Activated CD8-positive, alpha-beta memory T cell treated with anti-CD3 and anti-CD28 coated beads, Interleukin-2, amount 10 ng/mL, durations not matched to agents 7 days and 5 days (primary cell): ENCODE measurements around the gene VSIG10L. TPM values are rescaled to one million over a fixed set of nuclear protein-coding genes. Genes with fewer than 3 reads are reported as not detected.

Experiments
- ATAC-seq: fragments of 150-1000 bp; cut with Tn5 transposase; one replicate; pipeline ENCODE4 v1.10.0; 2021; ENCODE audit warnings: moderate library complexity
- CTCF ChIA-PET: fragments of 350-600 bp; sonication (Branson Sonifier 250); formaldehyde crosslinking; loops from one replicate; lab custom pipeline; 2021; ENCODE audit warnings: antibody characterized with exemption; lab: Charles Lee
- DNase-seq: peaks from one replicate; pipeline ENCODE4 v3.0.0-alpha.2; 2020
- H3K27ac Mint-ChIP-seq: one replicate; pipeline ENCODE4 v1.8.0; 2021; ENCODE audit warnings: mild to moderate bottlenecking, mixed read lengths
- H3K27me3 Mint-ChIP-seq: one replicate; pipeline ENCODE4 v1.8.0; 2021; ENCODE audit warnings: mixed read lengths
- H3K36me3 Mint-ChIP-seq: one replicate; pipeline ENCODE4 v1.8.0; 2021; ENCODE audit warnings: mild to moderate bottlenecking, mixed read lengths
- H3K4me1 Mint-ChIP-seq: one replicate; pipeline ENCODE4 v1.8.0; 2021; ENCODE audit warnings: mixed read lengths
- H3K4me3 Mint-ChIP-seq: one replicate; pipeline ENCODE4 v1.8.0; 2021; ENCODE audit warnings: mild to moderate bottlenecking, moderate library complexity, mixed read lengths
- H3K9me3 Mint-ChIP-seq: one replicate; pipeline ENCODE4 v1.8.0; 2022; ENCODE audit warnings: low read depth, mixed read lengths
- total RNA-seq, 2 experiments: library from RNA; stranded (reverse); gene quantifications; one replicate each; pipeline ENCODE4 v1.2.3, GENCODE V29; 2021

Gene VSIG10L
- total RNA-seq, 2 experiments from 2014 or later: 1.8 to 2.2 TPM

- CTCF ChIA-PET: interaction anchor here (0.7 to 7.9 kb wide), 4 partner anchors 26 to 265 kb away, joined by 4 to 97 read pairs (median 10); no protein-coding TSS in a partner anchor
- Mint-ChIP-seq H3K27ac (peak overlapping the region; percentile 98), H3K4me1 (peaks cover 48% of the 10 kb centered on the region), H3K36me3 (peaks cover 31% of the 10 kb centered on the region), H3K4me3 (peak overlapping the region; percentile 97), H3K9me3 (no peaks in the 10 kb centered on the region), H3K27me3 (no peaks in the 10 kb centered on the region)
- DNase-seq (no peak), ATAC-seq (no peak)
Measured at GRCh38 chr19:51371186-51371690, 29.3 kb upstream of the VSIG10L start.

DNA sequence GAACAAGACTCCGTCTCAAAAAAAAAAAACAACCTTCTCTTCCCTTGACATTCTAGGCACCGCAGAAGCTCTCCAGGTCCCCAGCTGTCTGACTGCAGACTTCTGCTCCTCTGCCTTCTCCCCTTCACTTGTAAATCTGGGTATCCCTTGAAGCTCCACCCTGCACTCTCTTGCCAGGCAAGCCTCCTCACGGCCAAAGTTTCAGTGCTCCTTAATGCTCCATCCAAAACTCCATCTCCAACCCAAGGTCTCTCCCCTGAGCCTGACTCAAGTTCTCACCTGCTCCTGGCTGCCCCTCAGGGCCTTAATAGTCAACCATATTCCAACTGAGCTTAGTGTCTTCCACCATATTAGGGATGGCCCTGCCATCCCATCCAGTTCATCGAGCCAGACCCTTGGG, 28.3 kb upstream of the VSIG10L start:
- H3K9me3 Mint-ChIP-seq: no peaks in the 10 kb centered on the region
- H3K4me1 Mint-ChIP-seq: peaks cover 45% of the 10 kb centered on the region
- no peaks in the 10 kb centered on the region for H3K27me3 Mint-ChIP-seq
- H3K4me3 Mint-ChIP-seq: peak overlapping the region; percentile 97
- H3K27ac Mint-ChIP-seq: peak overlapping the region; percentile 98
- H3K36me3 Mint-ChIP-seq: peaks cover 31% of the 10 kb centered on the region
- ATAC-seq: no peak
- no peak for DNase-seq
- CTCF ChIA-PET: interaction anchor here (0.6 to 7.9 kb wide), 8 partner anchors 18 to 819 kb away, joined by 3 to 97 read pairs (median 6); no protein-coding TSS in a partner anchor

DNA sequence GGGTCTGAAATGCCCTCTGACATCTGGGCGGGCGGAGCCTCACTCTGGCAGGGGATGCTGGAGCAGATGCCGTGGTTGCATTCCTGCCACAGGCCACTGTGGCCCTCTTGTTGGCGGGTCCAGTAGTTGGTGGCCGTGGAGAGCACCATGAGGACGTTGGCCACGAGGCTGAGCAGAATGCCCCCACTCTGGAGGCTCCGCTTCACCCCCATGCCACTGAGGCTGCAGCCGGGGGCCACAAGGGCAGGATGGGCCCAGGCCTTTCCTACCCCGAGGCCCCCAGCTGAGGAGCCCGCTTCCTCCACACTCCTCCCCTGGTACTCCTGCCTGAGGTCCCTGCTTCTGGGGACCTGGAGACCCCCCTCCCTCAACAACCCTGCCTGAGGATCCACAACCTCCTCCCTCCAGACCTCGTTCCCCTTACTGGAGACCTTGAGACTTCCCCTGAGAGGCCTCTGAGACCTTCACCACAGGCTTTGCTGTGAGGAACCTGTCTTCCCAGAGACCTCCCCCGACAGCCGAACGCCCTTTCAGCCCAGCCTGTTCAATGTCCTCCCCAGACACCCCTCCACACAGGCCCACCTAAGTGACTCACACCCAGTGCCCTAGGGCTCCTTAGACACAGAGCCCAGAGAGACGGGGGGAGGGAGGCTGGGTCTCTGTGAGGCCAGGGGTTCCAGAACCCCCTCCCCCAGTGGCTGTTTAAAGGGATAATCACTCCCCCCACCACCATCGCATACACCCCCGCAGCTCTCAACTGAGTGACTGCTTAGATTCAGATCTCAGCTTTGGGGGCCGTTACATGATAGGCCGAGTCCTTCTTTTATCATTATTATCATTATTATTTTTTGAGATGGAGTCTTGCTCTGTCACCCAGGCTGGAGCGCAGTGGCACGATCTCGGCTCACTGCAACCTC, 26.7 kb upstream of the VSIG10L start, which contains the start of gene CLDND2:
TSS of gene CLDND2 (minus strand) at position 638 of the 917 bp plus-strand sequence. CDS start at position 212, 426 bp downstream.
- CTCF ChIA-PET: interaction anchor here (0.6 to 7.9 kb wide), 8 partner anchors 9 to 269 kb away, joined by 3 to 97 read pairs (median 4); no protein-coding TSS in a partner anchor
- peak; percentile 0 for ATAC-seq
- peaks cover 30% of the 10 kb centered on the region for H3K36me3 Mint-ChIP-seq

DNA sequence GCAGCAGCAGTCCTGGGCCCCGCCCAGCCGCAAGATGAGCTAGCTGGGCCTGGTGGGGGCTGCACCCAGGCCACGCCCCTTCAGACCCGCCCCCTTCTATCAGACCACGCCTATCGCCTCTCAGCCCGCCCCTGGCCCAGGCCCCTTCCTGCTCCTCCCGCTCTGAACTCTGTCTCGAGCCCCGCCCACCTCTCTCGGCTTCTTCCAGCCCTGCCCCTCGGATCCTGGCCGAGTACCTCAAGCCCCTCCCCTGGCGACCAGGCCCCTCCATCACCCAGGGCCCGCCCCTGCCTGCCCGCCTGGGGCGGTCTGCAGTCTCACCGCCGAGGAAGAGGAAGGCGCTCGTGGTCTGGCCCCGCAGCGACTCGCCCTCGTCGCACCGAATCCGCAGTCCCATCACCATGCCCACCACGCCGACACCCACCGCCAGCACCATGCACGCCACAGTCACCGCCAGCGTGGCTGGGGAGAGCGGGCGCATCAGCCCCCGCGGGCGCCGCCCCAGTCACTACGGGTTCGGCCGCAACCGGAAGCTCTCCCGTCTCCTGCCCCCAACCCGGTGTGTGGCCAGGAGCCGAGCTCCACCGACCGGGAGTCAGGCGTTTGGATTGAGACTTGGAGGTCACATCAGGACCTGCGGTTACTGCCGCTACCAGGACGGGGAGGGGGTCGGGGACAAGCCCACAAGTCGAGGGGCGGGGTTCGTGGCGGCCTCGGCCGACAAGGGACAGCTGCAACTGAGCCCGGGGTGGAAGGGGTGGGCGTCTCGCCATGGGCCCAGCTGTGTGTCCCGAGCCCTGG, 25.8 kb upstream of the VSIG10L start:
- ATAC-seq (peak; percentile 76), DNase-seq (peak; percentile 100)
- H3K36me3 Mint-ChIP-seq: peaks cover 32% of the 10 kb centered on the region
- H3K27ac Mint-ChIP-seq: peak overlapping the region; percentile 98
- no peaks in the 10 kb centered on the region for H3K9me3 Mint-ChIP-seq
- no peaks in the 10 kb centered on the region for H3K27me3 Mint-ChIP-seq
- CTCF ChIA-PET: interaction anchor here (0.6 to 7.9 kb wide), 10 partner anchors 8 to 270 kb away, joined by 3 to 97 read pairs (median 4); no protein-coding TSS in a partner anchor
- H3K4me3 Mint-ChIP-seq: peak overlapping the region; percentile 97
- H3K4me1 Mint-ChIP-seq: peaks cover 42% of the 10 kb centered on the region

More for the DNA sequence above, 26.7 kb upstream of the VSIG10L start, which contains the start of gene CLDND2:
- Mint-ChIP-seq H3K4me1 (peaks cover 43% of the 10 kb centered on the region), H3K27me3 (no peaks in the 10 kb centered on the region), H3K4me3 (peak within 1 kb of the TSS; percentile 97), H3K9me3 (no peaks in the 10 kb centered on the region), H3K27ac (peak within 1 kb of the TSS; percentile 98)
- DNase-seq: peak; percentile 79

DNA sequence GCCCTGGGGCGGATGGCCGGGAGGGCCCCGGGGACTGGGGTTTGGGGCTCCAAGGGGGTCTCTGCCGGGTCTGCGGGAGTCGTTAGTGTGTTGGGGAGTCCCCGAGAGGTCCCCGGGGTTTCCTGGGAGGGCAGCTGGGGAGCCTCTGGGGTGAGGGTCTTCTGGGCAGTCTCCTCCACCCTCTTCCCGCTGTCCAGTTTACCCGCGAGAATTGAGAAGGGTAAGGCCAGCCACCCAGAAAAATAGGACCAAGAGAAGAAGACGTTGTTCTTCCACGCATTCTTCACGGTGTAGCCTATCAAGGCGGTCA, 25.3 kb upstream of the VSIG10L start:
- no peak for ATAC-seq
- H3K36me3 Mint-ChIP-seq: peaks cover 30% of the 10 kb centered on the region

GRCh38 chr19:51366389-51367254, 24.7 kb upstream of the VSIG10L start:
- peak; percentile 98 for DNase-seq
- H3K4me1 Mint-ChIP-seq: peaks cover 51% of the 10 kb centered on the region
- H3K9me3 Mint-ChIP-seq: no peaks in the 10 kb centered on the region
- CTCF ChIA-PET: interaction anchor here (0.9 to 7.9 kb wide), 8 partner anchors 12 to 75 kb away, joined by 3 to 97 read pairs (median 4); no protein-coding TSS in a partner anchor
- H3K4me3 Mint-ChIP-seq: peak overlapping the region; percentile 97
- H3K36me3 Mint-ChIP-seq: peaks cover 26% of the 10 kb centered on the region
- peak; percentile 57 for ATAC-seq
- H3K27ac Mint-ChIP-seq: peak overlapping the region; percentile 98
- H3K27me3 Mint-ChIP-seq: no peaks in the 10 kb centered on the region

More for the DNA sequence above, 25.3 kb upstream of the VSIG10L start:
- Mint-ChIP-seq H3K9me3 (no peaks in the 10 kb centered on the region), H3K4me1 (peaks cover 46% of the 10 kb centered on the region), H3K27me3 (no peaks in the 10 kb centered on the region), H3K27ac (peak overlapping the region; percentile 98), H3K4me3 (peak overlapping the region; percentile 97)
- DNase-seq: no peak
- CTCF ChIA-PET: interaction anchor here (0.7 to 7.9 kb wide), 6 partner anchors 9 to 72 kb away, joined by 3 to 97 read pairs (median 4); no protein-coding TSS in a partner anchor

GRCh38 chr19:51365965-51366388, 24.0 kb upstream of the VSIG10L start, which contains the start of gene ETFB:
Gene ETFB (minus strand): TSS chr19:51366388. CDS start chr19:51366326, 62 bp downstream.
- DNase-seq (no peak), ATAC-seq (no peak)
- H3K36me3 Mint-ChIP-seq: peaks cover 20% of the 10 kb centered on the region
- CTCF ChIA-PET: interaction anchor here (0.7 to 1.9 kb wide), 8 partner anchors 9 to 76 kb away, joined by 3 to 14 read pairs (median 4); no protein-coding TSS in a partner anchor
- peak within 1 kb of the TSS; percentile 97 for H3K4me3 Mint-ChIP-seq
- H3K9me3 Mint-ChIP-seq: no peaks in the 10 kb centered on the region
- H3K27me3 Mint-ChIP-seq: no peaks in the 10 kb centered on the region
- peak within 1 kb of the TSS; percentile 98 for H3K27ac Mint-ChIP-seq
- peaks cover 54% of the 10 kb centered on the region for H3K4me1 Mint-ChIP-seq

GRCh38 chr19:51365211-51365964, 23.4 kb upstream of the VSIG10L start:
- H3K4me3 Mint-ChIP-seq: peak overlapping the region; percentile 97
- peaks cover 58% of the 10 kb centered on the region for H3K4me1 Mint-ChIP-seq
- DNase-seq (peak; percentile 51), ATAC-seq (no peak)
- no peaks in the 10 kb centered on the region for H3K27me3 Mint-ChIP-seq
- peaks cover 14% of the 10 kb centered on the region for H3K36me3 Mint-ChIP-seq
- H3K9me3 Mint-ChIP-seq: no peaks in the 10 kb centered on the region
- peak overlapping the region; percentile 98 for H3K27ac Mint-ChIP-seq
- CTCF ChIA-PET: interaction anchor here (0.7 to 1.9 kb wide), 8 partner anchors 9 to 76 kb away, joined by 3 to 14 read pairs (median 4); no protein-coding TSS in a partner anchor

DNA sequence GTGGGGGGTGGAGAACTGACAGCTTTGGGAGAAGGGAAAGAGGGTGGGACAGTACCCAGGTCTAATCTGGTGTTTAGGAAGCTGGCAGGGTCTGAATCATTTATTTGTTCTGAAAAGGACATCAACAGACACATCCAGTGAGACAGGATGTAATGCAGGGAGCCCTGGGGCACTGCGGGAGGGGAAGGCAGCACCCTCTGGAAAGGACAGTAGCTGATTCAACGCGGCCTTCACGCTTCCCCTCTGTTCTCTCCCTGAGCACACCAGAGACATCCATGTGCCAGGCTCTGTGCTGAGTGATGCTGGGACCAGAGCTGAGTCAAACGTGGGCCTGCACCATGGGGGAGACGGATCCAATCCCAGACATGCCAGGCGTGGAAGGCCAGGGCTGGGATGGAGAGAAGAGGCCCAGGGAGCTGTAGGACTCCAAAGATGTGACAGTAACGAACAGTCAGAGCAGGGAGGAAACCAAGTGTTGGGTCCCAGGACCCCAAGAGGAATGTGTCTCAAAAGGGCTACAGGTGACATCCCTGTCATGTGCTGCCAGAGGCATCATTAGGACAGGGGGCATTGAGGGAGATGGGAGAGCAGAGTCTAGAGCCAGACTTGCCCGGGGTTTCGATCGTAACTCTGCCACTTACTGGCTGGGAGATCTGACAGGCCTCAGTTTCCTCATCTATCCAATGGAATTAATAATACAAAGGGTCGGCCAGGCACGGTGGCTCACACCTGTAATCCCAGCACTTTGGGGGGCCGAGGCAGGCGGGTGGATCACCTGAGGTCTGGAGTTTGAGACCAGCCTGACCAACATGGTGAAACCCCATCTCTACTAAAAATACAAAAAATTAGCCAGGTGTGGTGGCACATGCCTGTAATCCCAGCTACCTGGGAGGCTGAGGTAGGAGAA, 22.5 kb upstream of the VSIG10L start:
- peak overlapping the region; percentile 38 for H3K4me3 Mint-ChIP-seq
- peak overlapping the region; percentile 41 for H3K27ac Mint-ChIP-seq
- no peaks in the 10 kb centered on the region for H3K27me3 Mint-ChIP-seq
- ATAC-seq (no peak), DNase-seq (no peak)
- peaks cover 58% of the 10 kb centered on the region for H3K4me1 Mint-ChIP-seq
- H3K36me3 Mint-ChIP-seq: peaks cover 11% of the 10 kb centered on the region
- CTCF ChIA-PET: interaction anchor here (0.8 to 1.9 kb wide), 2 partner anchors 25 to 60 kb away, joined by 3 to 14 read pairs; no protein-coding TSS in a partner anchor
- no peaks in the 10 kb centered on the region for H3K9me3 Mint-ChIP-seq

GRCh38 chr19:51361239-51361638, 19.3 kb upstream of the VSIG10L start:
- Mint-ChIP-seq H3K36me3 (peaks cover 15% of the 10 kb centered on the region), H3K27me3 (no peaks in the 10 kb centered on the region), H3K9me3 (no peaks in the 10 kb centered on the region), H3K4me1 (peaks cover 54% of the 10 kb centered on the region), H3K4me3 (no peak overlapping the region), H3K27ac (no peak overlapping the region)
- DNase-seq (no peak), ATAC-seq (no peak)
- CTCF ChIA-PET: interaction anchor here (0.7 to 2.7 kb wide), 5 partner anchors 33 to 201 kb away, joined by 3 to 7 read pairs (median 3); no protein-coding TSS in a partner anchor
